Astrocyte of the cerebellum (primary cell): ENCODE results near the gene BEAN1.

Experiments
- DNase-seq: peaks from one replicate; pipeline ENCODE4 v3.0.0-alpha.2; 2011; ENCODE audit warnings: low read depth
- H3K4me3 ChIP-seq: 2 replicates; pipeline ENCODE4 v1.5.1; 2011; ENCODE audit warnings: mild to moderate bottlenecking, low read depth, low read length, moderate library complexity
- in situ Hi-C: cut with HindIII; loops from 2 replicates; pipeline ENCODE4 v1.10.0; 2017; ENCODE audit warnings: low sequenced_read_pairs
- TF ChIP-seq, protein P1 (sequence below): IDR thresholded peaks from 2 replicates; pipeline ENCODE4 v1.5.1; 2012; ENCODE audit warnings: low read length, low read depth, moderate library complexity, mild to moderate bottlenecking; ENCODE audit errors: missing control alignments

Gene BEAN1

GRCh38 chr16:66478733-66479511 is 51.8 kb downstream of the BEAN1 start:
- in situ Hi-C loops = no loop called here
- no peak for DNase-seq
- TF ChIP-seq, protein P1, sequence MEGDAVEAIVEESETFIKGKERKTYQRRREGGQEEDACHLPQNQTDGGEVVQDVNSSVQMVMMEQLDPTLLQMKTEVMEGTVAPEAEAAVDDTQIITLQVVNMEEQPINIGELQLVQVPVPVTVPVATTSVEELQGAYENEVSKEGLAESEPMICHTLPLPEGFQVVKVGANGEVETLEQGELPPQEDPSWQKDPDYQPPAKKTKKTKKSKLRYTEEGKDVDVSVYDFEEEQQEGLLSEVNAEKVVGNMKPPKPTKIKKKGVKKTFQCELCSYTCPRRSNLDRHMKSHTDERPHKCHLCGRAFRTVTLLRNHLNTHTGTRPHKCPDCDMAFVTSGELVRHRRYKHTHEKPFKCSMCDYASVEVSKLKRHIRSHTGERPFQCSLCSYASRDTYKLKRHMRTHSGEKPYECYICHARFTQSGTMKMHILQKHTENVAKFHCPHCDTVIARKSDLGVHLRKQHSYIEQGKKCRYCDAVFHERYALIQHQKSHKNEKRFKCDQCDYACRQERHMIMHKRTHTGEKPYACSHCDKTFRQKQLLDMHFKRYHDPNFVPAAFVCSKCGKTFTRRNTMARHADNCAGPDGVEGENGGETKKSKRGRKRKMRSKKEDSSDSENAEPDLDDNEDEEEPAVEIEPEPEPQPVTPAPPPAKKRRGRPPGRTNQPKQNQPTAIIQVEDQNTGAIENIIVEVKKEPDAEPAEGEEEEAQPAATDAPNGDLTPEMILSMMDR = peak; percentile 85
- no peak overlapping the region for H3K4me3 ChIP-seq

DNA sequence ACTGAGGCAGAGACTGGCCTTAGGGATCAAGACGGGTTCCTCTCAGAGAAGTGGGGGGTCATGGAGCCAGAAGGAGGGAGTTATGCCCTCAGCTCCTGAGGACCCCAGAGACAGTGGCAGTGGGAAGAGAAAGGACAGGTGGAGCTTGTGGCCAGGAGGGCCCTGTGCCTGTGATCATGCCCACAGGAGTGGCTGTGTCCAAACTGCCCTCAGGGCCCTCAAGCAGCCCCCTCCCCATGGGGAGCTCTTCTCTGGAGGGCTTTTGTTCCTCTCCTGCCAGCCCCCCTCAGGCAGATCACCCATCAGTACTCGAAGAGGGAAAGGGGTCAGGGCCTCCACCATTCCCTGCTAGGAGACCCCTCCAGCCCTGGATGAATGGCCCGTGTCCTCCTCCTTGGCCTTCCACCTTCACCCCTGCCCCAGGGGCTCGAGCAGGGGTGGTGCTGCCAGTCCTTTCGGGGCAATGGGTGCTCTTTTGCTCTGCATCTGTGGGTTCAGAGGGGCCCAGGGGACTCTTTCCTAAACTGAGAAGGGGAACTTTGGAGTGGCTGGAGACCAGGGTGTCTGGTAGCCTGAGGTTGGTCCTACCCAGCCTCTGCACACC is 52.7 kb downstream of the BEAN1 start:
- H3K4me3 ChIP-seq = no peak overlapping the region
- TF ChIP-seq, protein P1 = no peak
- no peak for DNase-seq
- in situ Hi-C loops = no loop called here

GRCh38 chr16:66480265-66481080 is 53.4 kb downstream of the BEAN1 start:
- in situ Hi-C loops = no loop called here
- no peak for DNase-seq
- H3K4me3 ChIP-seq = no peak overlapping the region
- TF ChIP-seq, protein P1 = no peak

GRCh38 chr16:66481081-66481942 is 54.2 kb downstream of the BEAN1 start:
- DNase-seq = no peak
- TF ChIP-seq, protein P1 = no peak
- in situ Hi-C loops = no loop called here
- H3K4me3 ChIP-seq = no peak overlapping the region

DNA sequence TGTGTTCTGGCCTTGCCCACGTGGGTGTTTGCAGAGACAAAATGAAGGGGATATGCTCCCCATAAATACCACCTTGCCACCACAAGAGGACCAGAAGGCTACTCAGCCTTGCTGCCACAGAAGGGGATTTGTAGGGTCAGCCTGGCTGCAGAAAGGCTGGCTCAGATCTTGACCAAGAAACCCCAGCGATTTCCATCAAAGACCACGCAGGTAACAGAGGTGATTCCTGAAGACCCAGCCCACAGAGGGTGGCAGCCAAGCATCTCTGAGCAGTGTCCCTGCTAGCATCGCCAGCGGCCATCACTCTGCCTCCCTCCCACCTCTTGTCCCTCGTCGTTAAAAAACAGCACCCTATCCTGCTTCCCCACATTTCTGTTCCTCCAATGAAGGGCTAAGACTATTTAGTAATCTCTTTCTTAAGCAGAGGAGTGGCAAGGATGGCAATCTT is 54.9 kb downstream of the BEAN1 start:
- in situ Hi-C loops = no loop called here
- no peak for DNase-seq
- TF ChIP-seq, protein P1 = no peak
- no peak overlapping the region for H3K4me3 ChIP-seq
